H1 (cell line): Measurements from ENCODE around the gene SGSM1. TPM values are rescaled to one million over a fixed set of nuclear protein-coding genes. Genes with fewer than 3 reads are reported as not detected.

Experiments used
- BRCA1 ChIP-seq: IDR thresholded peaks from 2 replicates; pipeline ENCODE4 v1.6.1; 2012; ENCODE audit warnings: low read depth, low read length, improper control_type of control experiment
- CEBPB ChIP-seq: IDR thresholded peaks from 2 replicates; pipeline ENCODE4 v1.6.1; 2012; ENCODE audit warnings: low read depth, low read length
- GABPA ChIP-seq: IDR thresholded peaks from 2 replicates; pipeline ENCODE4 v1.6.1; 2011; ENCODE audit warnings: mild to moderate bottlenecking, low read length, moderate library complexity, borderline replicate concordance; ENCODE audit not compliant: insufficient read depth
- RXRA ChIP-seq: IDR thresholded peaks from 2 replicates; pipeline ENCODE4 v1.6.1; 2011; ENCODE audit warnings: low read depth, mild to moderate bottlenecking, low read length, moderate library complexity; ENCODE audit not compliant: insufficient read depth
- SAP30 ChIP-seq: fragments of 300-600 bp; sonication (generic); IDR thresholded peaks from 2 replicates; pipeline ENCODE4 v1.7.1; 2012; ENCODE audit warnings: low read length, moderate library complexity, mild to moderate bottlenecking, inconsistent platforms; ENCODE audit not compliant: insufficient read depth, insufficient replicate concordance
- SP4 ChIP-seq: IDR thresholded peaks from 2 replicates; pipeline ENCODE4 v1.6.1; 2012; ENCODE audit warnings: low read length, inconsistent platforms
- polyA plus RNA-seq, 7 experiments: library from polyadenylated mRNA; depleted of rRNA in 3 of 7; stranded (reverse) in 5 of 7; unstranded in 2 of 7; fragments of >200 nt in 5 of 7; fragments of 200-250 nt in 2 of 7; gene quantifications; 1 replicate in 5 of 7; 2 replicates in 1 of 7; 4 replicates in 1 of 7; pipeline versions ENCODE4 v1.2.1 to v1.2.3, GENCODE V29; 2011 to 2013; ENCODE audit warnings: missing spikeins in 2 of 7, mixed read lengths in 2 of 7
- total RNA-seq: library from RNA; stranded (reverse); fragmentation: NEBNext Ultra II Directional; extraction: Animal tissue kit (Norgen Biotek cat#: 25700); gene quantifications from 2 replicates; pipeline ENCODE4 v1.2.1, GENCODE V29; 2021
- TF ChIP-seq, protein P1 (sequence below): IDR thresholded peaks from 2 replicates; pipeline ENCODE4 v1.6.1; 2011; ENCODE audit warnings: low read length, improper control_type of control experiment
- TF ChIP-seq, protein P2 (sequence below): IDR thresholded peaks from 2 replicates; pipeline ENCODE4 v1.6.1; 2012; ENCODE audit warnings: low read length, inconsistent platforms

The SGSM1 gene
- total and polyA plus RNA-seq, 2 of the 8 experiments (the other 6 are each of a cell fraction or from before 2014, with no cell fraction given) = 2.8 to 5.2 TPM

DNA sequence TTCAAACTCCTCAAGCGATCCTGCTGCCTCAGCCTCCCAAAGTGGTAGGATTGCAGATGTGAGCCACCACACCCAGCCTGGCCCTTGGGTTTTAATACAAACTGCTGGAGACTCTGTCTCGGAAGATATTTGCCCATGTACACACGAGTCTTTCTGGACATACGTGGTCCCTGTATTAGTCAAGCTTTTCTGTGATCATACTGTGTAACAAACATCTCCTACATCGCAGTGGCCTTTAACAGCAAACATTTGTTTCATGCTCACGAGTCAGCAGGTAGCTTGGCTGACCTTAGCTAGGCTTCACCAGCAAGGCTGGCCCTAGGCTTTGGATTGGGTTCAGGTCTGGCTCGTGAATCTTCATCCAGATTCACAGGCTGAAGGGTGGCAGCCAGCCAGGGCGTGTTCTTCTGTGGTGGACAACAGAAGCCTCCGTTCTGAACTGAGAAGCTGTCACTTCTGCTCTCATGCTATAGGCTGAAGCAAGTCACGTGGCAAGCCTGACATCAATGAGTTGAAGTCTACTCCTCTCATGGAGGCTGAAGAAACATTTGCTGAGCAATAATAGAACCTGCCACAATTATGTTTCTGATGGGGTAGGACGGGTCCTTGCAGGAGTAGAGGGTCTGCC lies 155.3 kb downstream of the SGSM1 start (continued):
- no peak for TF ChIP-seq GABPA
- no peak for TF ChIP-seq SAP30
- no peak for TF ChIP-seq RXRA
- TF ChIP-seq CEBPB = no peak
- TF ChIP-seq SP4 = no peak
- TF ChIP-seq, protein P1, sequence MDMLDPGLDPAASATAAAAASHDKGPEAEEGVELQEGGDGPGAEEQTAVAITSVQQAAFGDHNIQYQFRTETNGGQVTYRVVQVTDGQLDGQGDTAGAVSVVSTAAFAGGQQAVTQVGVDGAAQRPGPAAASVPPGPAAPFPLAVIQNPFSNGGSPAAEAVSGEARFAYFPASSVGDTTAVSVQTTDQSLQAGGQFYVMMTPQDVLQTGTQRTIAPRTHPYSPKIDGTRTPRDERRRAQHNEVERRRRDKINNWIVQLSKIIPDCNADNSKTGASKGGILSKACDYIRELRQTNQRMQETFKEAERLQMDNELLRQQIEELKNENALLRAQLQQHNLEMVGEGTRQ = no peak
- TF ChIP-seq, protein P2, sequence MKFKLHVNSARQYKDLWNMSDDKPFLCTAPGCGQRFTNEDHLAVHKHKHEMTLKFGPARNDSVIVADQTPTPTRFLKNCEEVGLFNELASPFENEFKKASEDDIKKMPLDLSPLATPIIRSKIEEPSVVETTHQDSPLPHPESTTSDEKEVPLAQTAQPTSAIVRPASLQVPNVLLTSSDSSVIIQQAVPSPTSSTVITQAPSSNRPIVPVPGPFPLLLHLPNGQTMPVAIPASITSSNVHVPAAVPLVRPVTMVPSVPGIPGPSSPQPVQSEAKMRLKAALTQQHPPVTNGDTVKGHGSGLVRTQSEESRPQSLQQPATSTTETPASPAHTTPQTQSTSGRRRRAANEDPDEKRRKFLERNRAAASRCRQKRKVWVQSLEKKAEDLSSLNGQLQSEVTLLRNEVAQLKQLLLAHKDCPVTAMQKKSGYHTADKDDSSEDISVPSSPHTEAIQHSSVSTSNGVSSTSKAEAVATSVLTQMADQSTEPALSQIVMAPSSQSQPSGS = no peak
- no peak for TF ChIP-seq BRCA1
